Activated CD8-positive, alpha-beta memory T cell treated with anti-CD3 and anti-CD28 coated beads for 48 hours (primary cell): Measurements from ENCODE around the gene KCMF1.

Source experiments
- DNase-seq, 3 experiments: peaks; one replicate each; pipeline ENCODE4 v3.0.0-alpha.2; 2020; ENCODE audit warnings: low read depth in 2 of 3, low spot score in 2 of 3

KCMF1 gene

DNA sequence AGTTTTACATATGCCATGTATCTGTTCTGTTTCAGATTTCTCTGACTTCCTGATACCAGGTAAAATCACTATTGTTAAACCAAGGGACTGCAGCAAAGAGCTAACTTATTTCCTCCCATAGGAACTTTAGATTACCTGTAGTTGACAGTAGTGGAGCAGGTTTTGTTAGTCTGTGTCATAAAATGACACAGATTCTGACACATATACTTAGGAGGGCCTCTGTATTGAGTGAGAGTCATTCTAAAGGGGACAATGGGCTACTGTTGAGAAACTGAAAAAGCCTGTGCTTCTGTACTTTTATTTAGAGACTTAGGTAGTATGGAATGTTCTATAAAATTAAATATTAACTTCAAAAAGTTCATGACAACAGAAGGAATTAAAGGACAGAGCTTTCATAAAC, 48.2 kb downstream of the KCMF1 start:
- DNase-seq = no peak

DNA sequence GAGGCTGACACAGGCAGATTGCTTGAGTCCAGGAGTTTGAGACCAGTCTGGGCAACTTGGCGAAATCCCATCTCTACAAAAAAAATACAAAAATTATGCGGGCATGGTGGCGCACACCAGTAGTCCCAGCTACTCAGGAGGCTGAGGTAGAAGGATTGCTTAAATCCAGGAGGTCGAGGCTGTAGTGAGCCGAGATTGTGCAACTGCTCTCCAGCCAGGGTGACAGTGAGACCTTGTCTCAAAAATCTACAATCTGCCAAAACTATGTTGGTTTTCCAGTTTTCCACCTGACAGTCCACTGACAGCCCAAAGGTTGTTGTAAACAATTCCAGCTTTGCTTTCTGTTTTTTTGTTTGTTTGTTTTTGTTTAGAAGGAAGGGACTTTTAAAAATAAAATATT, 51.3 kb downstream of the KCMF1 start:
- no peak for DNase-seq

DNA sequence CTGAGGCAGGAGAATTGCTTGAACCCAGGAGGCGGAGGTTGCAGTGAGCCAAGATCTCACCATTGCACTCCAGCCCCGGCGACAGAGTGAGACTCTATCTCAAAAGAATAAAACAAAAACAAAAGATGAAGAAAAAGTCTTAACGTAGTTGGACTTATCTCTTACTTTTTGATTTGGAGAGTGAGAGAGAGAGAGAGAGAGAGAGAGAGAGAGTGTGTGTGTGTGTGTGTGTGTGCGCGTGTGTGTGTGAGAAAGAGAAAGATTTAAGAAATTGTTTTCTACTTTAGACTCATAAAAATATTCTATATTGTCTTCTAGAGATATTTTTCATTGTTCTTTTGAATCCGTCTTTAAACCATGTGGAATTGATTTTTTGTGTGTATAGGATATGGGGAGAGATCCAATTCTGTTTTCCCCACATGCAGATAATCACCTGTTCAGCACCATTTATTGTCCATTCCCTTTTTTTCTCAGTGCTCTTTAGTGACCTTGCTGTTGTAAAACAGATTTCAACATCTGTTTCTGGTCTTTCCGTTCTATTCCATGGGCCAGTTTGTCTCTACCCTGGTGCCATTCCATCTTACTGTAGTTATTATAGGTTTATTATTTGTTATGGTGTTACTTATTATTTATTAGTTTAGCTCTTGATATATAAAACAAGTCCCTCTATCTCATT, 53.5 kb downstream of the KCMF1 start:
- DNase-seq = no peak

DNA sequence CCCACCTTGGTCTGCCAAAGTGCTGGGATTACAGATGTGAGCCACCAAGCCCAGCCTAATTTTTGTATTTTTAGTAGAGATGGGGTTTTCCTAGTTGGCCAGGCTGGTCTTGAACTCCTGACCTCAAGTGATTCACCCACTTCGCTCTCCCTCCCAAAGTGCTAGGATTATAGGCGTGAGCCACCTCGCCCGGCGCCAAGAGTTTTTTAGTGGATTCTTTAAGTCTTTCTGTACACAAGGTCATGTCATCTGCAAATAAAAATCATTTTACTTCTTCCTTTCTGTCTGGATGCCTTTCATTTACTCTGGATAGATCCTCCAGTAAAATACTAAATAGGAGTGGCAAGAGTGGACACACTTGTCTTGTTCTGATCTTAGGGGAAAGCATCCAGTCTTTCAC, 61.7 kb downstream of the KCMF1 start:
- no peak for DNase-seq

DNA sequence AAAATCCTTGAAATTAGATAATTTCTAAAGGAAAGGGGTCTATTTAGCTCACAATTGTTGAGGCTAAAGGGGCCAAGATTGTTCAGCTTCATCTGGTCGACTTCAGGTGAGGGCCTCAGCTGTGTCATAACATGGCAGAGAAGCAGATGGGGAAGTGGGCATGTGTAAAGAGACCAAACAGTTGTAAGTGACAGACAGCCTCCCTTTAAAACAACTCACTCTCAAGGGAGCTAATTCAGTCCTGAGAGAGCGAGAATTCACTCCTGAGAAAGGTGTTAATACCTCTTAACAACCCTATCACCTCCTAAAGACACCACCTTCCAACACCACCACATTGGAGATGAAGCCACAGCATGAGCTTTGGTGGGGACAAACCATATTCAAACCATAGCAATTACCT, 62.4 kb downstream of the KCMF1 start:
- DNase-seq = no peak

DNA sequence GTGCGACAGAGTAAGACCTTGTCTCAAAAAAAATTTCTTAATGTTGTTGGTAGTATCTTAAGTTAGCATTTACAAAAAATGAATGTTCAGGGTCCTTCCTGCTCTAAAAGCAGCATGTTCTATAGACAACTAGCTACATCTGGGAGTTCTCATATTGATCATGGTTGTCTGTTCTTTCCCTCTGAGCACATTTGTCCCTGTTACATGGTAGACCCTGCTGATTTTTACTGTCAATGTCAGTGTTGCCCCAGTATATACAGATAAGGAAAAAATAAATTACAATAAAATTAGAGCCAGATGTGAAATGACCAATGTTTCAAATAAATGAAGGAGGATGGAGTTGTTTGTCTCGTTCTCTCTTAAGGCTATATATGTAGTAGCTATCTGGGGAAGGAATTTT, 63.2 kb downstream of the KCMF1 start:
- no peak for DNase-seq

DNA sequence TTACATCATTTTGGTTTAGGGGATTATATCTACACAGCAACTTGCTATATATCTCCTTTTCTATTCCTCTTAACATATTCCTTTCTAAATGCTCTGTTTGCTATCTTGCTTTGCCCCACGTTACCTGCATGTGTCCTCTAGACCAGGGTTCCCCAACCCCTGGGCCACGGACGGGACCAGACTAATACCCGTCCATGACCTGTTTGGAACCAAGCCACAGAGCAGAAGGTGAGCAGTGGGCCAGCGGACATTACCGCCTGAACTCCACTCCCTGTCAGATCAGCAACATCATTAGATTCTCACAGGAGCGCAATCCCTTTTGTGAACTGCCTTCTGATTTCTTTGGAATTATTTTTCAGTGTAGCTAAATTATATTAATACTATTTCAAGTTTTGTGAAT, 66.7 kb downstream of the KCMF1 start:
- no peak for DNase-seq

DNA sequence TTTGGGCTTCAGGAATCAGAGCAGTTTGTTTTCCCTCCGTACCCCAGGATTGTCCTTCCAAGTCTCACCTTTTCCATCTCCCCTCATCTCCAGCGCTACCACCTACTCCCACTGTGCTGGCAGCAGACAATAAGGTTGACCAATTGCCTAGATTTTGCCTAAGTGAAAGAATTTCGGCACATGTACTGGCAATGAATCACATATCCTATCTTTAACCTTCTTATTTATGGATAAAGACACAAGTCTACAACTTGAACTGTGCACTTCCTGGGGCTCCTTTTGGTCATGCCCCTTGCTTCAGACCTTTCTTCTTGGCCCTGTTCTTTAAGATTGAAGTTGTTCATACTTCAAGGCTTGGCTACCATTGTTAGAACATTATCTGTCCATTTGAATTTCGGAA, 71.4 kb downstream of the KCMF1 start:
- DNase-seq = no peak

DNA sequence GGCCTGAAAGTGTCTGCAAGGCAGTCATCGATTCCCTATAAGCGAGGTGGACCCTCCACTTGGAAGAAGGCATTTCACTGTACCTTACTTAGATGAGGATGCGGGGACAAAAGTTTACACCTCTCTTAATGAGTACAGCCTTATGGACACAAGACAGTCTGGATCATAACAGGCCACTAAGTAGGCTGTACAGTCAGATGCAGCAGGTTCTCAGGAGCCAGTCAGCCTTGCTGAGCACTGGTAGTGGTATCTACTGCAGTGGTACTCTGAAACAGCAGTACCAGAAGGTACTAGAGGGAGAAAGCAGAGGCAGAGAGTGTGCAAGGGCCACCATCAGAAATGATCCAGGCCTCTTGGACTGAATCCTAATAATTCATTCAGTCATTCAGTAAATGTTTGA, 77.6 kb downstream of the KCMF1 start:
- no peak for DNase-seq

DNA sequence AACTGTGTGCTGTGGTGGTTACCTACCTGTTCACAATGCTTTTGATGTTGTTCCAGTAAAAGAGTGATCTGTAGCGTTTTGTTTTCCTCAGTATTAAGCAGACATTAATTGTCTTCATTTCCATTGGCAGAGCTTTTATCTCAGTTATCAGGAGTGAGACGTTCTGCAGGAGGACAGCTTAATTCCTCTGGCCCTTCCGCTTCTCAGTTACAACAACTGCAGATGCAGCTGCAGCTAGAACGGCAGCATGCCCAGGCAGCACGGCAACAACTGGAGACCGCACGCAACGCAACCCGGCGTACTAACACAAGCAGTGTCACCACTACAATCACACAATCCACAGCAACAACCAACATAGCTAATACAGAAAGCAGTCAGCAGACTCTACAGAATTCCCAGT, 78.3 kb downstream of the KCMF1 start:
- no peak for DNase-seq

DNA sequence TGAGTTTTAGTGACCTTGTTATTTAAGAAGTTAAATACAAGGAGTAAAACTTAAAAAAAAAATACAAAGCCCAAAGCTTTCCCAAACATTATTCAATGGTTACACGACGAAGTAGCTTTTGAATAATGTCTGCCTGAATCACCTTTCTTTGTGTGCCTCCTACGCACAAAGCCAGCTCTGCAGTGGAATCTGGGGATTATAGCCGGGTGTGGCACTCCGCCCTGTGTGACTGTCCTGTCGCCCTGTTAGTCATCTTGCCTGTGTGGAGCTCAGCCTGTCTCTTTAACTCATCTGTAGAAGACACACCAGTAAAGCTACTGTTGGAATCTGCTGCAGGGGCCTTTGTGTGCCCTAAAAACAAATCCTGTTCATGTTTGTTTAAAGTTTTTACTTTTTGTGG, 82.8 kb downstream of the KCMF1 start:
- no peak for DNase-seq

DNA sequence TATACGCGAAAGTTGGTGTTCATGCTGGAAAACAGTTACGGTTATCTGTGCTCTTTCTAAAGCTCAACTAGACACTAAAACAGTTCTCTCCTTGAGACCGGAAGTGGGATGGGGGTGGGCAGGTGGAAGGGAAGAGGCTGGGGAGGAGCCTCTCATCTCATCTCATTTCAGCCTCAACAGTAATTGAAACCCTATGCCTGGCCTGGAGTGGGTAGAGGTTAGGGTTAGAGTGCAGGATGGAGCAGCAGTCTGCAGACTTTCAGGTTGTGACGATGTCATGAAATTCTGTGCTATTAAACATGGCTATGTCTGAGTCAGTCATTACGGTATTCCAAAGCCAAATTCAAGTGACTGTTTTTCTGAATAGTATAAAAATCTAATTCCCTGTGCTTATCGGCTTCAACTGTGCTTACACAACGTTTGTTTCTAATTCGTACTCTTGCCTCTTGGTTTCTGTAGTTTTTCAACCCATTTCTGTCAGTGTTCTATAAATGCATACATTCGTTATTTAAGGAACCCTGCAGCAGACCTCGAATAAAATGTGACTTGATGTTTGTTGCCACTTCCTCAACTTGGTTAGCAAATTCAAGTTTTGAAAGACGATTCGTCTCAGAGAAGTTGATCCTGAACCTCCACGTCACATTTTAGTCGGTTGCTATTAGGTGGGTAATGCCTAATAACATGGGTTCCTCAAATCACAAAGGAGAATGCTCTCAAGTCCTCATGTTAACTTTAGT, 86.4 kb downstream of the KCMF1 start:
- no peak for DNase-seq

DNA sequence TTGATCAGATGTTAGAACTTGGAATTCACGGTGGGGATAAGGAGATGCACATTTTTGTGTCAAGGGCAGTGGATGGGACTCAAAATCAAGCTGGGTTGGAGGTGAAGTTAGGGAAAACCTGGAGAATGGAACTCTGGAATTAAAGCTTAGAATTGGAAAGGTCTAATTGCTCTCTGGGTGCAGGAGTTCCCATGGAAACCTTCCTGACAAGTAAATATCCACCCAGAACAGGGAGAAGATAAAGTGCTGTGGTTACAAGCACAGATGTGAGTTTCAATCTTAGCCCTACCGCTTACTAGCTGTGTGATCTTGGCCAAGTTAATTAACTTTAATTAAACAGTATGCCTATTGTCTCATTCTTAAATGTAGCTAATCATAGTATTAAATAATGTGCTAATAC, 90.9 kb downstream of the KCMF1 start:
- DNase-seq = no peak

DNA sequence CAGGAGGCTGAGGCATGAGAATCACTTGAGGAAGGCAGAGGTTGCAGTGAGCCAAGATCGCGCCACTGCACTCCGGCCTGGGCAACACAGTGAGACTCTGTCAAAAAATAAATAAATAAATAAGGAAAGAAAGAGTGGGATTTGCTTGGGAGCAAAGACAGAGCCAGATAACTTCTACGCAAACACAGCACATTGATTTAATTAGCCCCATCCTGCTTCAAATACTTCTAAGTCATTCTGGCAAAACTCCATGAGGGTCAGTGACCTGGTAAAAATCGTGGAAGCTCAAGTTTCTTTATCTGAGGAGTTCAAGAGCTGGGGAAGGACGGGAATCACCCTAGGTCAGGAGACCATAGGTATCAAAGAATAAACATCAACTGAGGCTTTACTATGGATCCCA, 91.6 kb downstream of the KCMF1 start:
- no peak for DNase-seq

DNA sequence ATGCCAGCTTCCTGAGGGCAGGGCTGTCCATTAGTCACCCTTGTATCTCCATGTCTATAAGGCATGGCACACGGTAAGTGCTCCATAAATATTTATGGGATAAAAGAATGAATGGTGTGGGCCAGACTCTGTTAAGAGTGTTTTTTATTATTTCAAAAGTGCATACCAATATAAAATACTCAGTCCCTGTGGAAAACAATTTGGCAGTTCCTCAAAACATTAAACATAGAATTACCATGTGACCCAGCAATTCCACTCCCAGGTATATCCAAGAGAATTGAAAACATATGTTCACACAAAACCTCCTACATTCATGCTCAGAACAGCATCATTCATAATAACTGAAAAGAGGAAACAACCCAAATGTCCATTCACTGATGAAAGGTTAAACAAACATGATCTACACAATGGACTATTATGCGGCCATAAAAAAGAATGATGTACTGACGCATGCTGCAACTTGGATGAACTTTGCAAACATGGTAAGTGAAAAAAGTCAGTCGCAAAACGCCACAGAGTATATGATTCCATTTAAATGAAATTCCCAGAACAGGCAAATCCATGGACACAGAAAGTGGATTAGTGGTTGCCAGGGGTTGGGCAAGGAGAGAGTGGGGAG, 93.1 kb downstream of the KCMF1 start:
- DNase-seq = no peak

DNA sequence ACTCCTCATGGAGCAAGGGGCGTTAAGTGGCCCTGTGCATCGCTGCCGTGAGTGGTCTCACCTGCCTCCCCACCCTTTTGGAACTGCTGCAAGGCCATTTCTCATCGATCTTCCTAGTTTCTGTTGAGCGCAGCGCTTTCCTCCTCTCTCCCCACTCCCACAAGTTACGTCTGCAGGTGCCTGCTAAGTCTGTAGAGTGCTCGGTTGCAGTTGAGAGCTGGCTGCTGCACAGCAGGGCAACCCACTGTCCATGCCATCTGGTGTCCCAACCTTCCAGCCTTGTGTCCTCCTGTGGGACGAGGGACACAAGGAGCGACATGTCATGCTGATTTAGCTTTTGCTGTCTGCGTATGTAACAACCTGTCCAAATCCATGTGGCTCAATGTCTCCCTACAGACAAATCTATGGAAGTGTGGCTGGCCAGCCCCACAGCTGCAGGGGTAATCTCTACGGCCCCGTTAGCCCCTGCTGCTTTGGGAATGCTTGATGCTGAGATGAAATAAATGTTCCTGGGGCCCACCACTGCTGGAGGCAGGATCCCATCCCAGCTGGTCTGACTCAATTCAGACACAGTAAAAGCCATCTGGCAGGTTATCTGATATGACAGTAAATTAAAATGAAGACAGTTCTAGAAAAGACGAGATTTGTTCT, 94.1 kb downstream of the KCMF1 start:
- DNase-seq = no peak

DNA sequence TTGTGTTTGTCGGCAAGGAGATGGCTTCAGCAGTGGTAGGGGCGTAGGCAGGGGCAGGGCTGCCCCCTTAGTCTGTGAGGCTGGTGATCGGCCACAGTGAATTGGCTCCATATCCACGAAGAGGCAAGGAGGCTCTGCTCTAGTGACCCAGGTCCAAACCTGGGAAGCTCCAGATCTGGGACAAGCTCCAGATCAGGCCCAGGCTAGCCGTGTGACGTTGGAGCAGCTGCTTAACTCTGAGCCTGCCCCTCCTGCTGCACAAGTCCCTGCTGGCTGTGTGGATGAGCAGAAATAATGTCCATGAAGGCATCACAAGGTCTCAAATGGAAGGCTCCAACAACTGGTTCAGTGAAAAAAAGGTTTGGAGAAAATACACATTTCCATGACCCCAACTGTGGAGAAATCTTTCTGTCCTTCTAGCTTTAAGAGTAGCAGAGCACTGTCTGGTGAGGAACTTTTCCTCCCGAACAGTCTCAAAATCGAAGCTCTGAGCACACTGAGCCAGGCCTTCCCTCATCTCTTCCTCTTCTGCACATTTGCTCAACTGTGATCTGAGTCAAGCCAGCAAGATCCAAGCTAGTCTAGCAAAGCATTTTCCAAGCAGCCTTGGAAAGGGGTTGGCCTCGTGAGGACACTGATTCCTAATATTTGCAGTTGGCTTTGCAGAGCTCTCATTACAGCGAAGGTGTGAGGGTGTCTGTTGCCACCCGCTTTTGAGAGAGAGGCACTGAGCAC, 95.2 kb downstream of the KCMF1 start:
- DNase-seq = no peak

DNA sequence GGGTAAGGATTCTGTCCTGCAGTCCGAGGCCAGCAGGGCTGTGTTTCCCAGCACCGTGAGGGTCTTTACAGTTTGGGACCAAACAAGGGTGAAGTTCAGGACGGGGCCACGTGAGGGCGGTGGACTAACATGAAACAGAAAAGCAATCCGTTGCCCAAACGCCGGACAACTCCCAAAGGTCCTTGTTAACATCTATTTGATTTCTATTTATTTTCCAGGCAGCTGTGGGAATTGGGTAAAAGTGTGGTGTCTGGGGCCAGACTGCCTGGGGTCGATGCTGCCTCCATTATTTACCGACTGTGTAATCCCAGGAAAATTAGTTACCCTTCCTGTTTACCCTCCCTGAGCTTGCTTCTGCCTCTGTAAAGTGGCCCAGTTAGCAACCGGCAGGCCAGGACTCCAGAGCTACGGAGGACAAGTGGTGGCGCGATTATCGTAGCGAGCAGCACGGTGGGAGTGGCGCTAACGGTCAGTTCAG, 96.0 kb downstream of the KCMF1 start:
- DNase-seq = peak; percentile 10 to 29 (median 15)

DNA sequence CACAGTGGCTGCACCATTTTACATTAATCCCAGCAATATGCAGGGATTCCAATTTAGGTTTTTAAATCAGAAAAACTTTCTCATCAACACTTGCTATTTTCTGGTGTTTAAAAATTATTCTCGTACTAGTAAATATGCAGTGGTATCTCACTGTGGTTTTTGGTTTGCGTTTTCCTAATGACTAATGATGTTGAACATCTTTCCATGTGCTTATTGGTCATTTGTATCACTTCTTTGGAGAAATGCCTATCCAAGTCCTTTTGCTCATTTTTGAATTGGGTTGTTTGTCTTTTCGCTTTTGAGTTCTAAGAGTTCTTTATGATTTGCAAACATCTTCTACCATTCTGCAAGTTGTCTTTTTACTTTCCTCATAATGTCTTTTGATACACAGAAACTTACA, 100.1 kb downstream of the KCMF1 start:
- DNase-seq = no peak

DNA sequence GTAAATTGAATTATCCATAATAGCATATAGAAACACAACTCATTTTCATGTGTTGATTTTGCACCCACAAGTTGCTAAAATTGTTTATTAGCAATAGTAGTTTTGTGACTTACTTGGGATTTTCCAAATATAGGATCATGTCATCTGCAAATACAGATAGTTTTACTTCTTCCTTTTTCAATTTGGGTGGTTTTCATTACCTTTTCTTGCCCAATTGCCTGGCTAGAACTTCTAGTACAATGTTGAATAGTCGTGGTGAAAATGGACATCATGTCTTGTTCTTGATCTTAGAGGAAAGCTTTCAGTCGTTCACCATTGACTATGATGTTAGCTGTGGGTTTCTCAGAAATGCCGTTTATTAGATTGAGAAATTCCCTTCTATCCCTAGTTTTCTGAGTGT, 102.1 kb downstream of the KCMF1 start:
- no peak for DNase-seq

DNA sequence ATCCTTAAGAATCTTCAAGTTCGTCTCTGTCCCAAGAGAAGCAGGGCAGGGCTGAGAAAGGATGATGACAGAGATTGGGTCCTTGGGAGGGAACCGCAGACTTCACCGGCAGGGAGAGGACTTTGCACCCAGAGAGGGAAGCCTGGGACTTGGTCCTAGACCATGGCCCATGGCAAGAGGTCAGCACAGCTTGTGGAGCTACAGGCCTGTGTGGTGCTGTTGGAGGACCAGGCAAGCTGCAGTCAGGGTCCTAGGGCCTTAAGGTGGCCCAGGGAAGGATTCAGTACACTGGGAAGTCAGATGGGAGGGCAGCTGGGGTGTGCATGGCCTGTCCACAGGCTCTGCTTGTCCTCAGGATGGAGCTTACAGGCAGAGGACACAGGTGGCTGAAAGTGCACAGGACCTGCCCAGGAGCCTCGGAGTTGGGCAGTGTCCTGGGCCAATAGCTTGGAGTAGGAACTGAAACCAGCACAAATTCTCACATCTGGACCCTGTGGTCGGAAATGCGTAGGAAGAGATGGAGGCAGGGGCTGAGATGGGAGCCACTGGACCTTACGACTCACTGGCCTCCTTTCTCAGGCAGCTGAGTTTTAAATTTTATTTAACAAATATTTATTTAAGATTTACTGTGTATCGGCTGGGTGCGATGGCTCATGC, 105.8 kb downstream of the KCMF1 start:
- DNase-seq = no peak
